Mucosa of descending colon (tissue), 3 donors: Measurements from ENCODE around the gene RNF113B. TPM values are rescaled to one million over a fixed set of nuclear protein-coding genes. Genes with fewer than 3 reads are reported as not detected.

Experiments
- ATAC-seq: fragments of 200-7000 bp; cut with Tn5 transposase; one replicate; pipeline ENCODE4 v1.9.1; 2020; ENCODE audit warnings: mild to moderate bottlenecking, moderate library complexity
- DNase-seq, 3 donors: peaks; one replicate each; pipeline ENCODE4 v3.0.0-alpha.2; 2020
- H3K36me3 ChIP-seq: fragments of 200-600 bp; one replicate; pipeline ENCODE4 v1.8.0; 2021; ENCODE audit warnings: low read depth, mild to moderate bottlenecking
- H3K4me1 ChIP-seq: fragments of 200-600 bp; one replicate; pipeline ENCODE4 v1.8.0; 2021; ENCODE audit warnings: low read depth, mild to moderate bottlenecking
- H3K4me3 ChIP-seq: fragments of 200-600 bp; one replicate; pipeline ENCODE4 v1.8.0; 2021; ENCODE audit warnings: mild to moderate bottlenecking
- H3K9me3 ChIP-seq: fragments of 200-600 bp; one replicate; pipeline ENCODE4 v1.8.0; 2021; ENCODE audit warnings: mild to moderate bottlenecking
- CTCF ChIP-seq: fragments of 200-600 bp; IDR thresholded peaks from one replicate; pipeline ENCODE4 v1.8.0; 2022; ENCODE audit warnings: antibody characterized with exemption, mild to moderate bottlenecking
- intact Hi-C, 2 donors: fragments of 100-400 bp; cut with DNase I in 1 of 2; cut with micrococcal nuclease in 1 of 2; formaldehyde crosslinking; loops; one replicate each; pipeline versions ENCODE4 v1.11.0 to v1.11.1; 2022; cut with DNase I, micrococcal nuclease
- total RNA-seq, 3 donors: library from RNA; stranded (reverse); fragmentation: NEBNext Ultra II Directional in 2 of 3; extraction: Animal tissue kit (Norgen Biotek cat#: 25700) in 2 of 3; gene quantifications; one replicate each; pipeline versions ENCODE4 v1.2.1 to v1.2.4, GENCODE V29; 2021 to 2023
- donor health status: DM: no; HTN: no; CAD: no; lungs with moderate emphysema.
- donor health status: DM: no; HTN: no; CAD: no.
- donor health status: DM: no; HTN: yes; CAD: no.

The RNF113B gene
- total RNA-seq, 3 donors from 2014 or later: not detected

GRCh38 chr13:98175043-98175442, 2.0 kb downstream of the RNF113B start:
- no peaks in the 10 kb centered on the region for H3K36me3 ChIP-seq
- H3K4me3 ChIP-seq: no peak overlapping the region
- no peak for DNase-seq
- no peak for ATAC-seq
- intact Hi-C loops: no loop called here
- H3K4me1 ChIP-seq: peaks cover 5% of the 10 kb centered on the region
- no peak for TF ChIP-seq CTCF
- no peaks in the 10 kb centered on the region for H3K9me3 ChIP-seq

GRCh38 chr13:98174307-98174706, 2.8 kb downstream of the RNF113B start:
- no peak for TF ChIP-seq CTCF
- Histone ChIP-seq H3K4me1 (peaks cover 5% of the 10 kb centered on the region), H3K9me3 (no peaks in the 10 kb centered on the region), H3K4me3 (no peak overlapping the region), H3K36me3 (no peaks in the 10 kb centered on the region)
- intact Hi-C loops: no loop called here
- DNase-seq (no peak), ATAC-seq (no peak)

GRCh38 chr13:98173431-98174152, 3.5 kb downstream of the RNF113B start:
- ATAC-seq: peak; percentile 35
- intact Hi-C loops: no loop called here
- no peak overlapping the region for H3K4me3 ChIP-seq
- peaks cover 5% of the 10 kb centered on the region for H3K4me1 ChIP-seq
- no peak for TF ChIP-seq CTCF
- DNase-seq: no peak
- H3K36me3 ChIP-seq: no peaks in the 10 kb centered on the region
- no peaks in the 10 kb centered on the region for H3K9me3 ChIP-seq

- Histone ChIP-seq H3K36me3 (no peaks in the 10 kb centered on the region), H3K4me3 (no peak overlapping the region), H3K4me1 (peaks cover 5% of the 10 kb centered on the region), H3K9me3 (no peaks in the 10 kb centered on the region)
- peak; percentile 7 for ATAC-seq
- TF ChIP-seq CTCF: no peak
- intact Hi-C loops: no loop called here
- DNase-seq: no peak
Observed at GRCh38 chr13:98172590-98173422, 4.3 kb downstream of the RNF113B start.

- intact Hi-C loops: no loop called here
- DNase-seq: no peak
- H3K36me3 ChIP-seq: no peaks in the 10 kb centered on the region
- peaks cover 5% of the 10 kb centered on the region for H3K4me1 ChIP-seq
- no peak for TF ChIP-seq CTCF
- peak; percentile 25 for ATAC-seq
- H3K9me3 ChIP-seq: no peaks in the 10 kb centered on the region
- H3K4me3 ChIP-seq: no peak overlapping the region
Observed at GRCh38 chr13:98171900-98172589, 5.0 kb downstream of the RNF113B start.
